CD14-positive monocyte (primary cell): ENCODE data around the gene PIGM. TPM values are rescaled to one million over a fixed set of nuclear protein-coding genes. Genes with fewer than 3 reads are reported as not detected.

Source experiments
- DNase-seq, 3 donors: peaks; one replicate each; pipeline ENCODE4 v3.0.0-alpha.2; 2011 to 2022
- H2AFZ ChIP-seq: 2 replicates; pipeline ENCODE4 v1.6.0; 2012; ENCODE audit warnings: mild to moderate bottlenecking, low read depth, low read length, inconsistent platforms; ENCODE audit not compliant: insufficient read depth, poor library complexity, severe bottlenecking
- H3K27ac ChIP-seq, 2 donors: 1 replicate in 1 of 2; 2 replicates in 1 of 2; pipeline ENCODE4 v1.5.1; 2012 to 2013; ENCODE audit warnings: low read length in 2 of 2, control low read depth in 1 of 2, inconsistent platforms in 1 of 2, low read depth in 1 of 2, mild to moderate bottlenecking in 1 of 2
- H3K27me3 ChIP-seq, 2 donors: one replicate each; pipeline versions ENCODE4 v1.6.0 to v1.6.1; 2011 to 2013; ENCODE audit warnings: low read length in 2 of 2; ENCODE audit not compliant: control insufficient read depth in 2 of 2, insufficient read depth in 2 of 2
- H3K36me3 ChIP-seq, 2 donors: replicated peaks in 1 of 2; 1 replicate in 1 of 2; 2 replicates in 1 of 2; pipeline versions ENCODE4 v1.5.1 to v1.6.1; 2012 to 2013; ENCODE audit warnings: low read length in 2 of 2, control low read depth in 1 of 2, inconsistent platforms in 1 of 2, mild to moderate bottlenecking in 1 of 2; ENCODE audit not compliant: insufficient read depth in 2 of 2, control insufficient read depth in 1 of 2
- H3K4me1 ChIP-seq, 2 donors: 1 replicate in 1 of 2; 2 replicates in 1 of 2; pipeline versions ENCODE4 v1.5.1 to v1.6.1; 2012 to 2013; ENCODE audit warnings: low read length in 2 of 2, control low read depth in 1 of 2, inconsistent platforms in 1 of 2, mild to moderate bottlenecking in 1 of 2, moderate library complexity in 1 of 2; ENCODE audit not compliant: insufficient read depth in 2 of 2, control insufficient read depth in 1 of 2
- H3K4me2 ChIP-seq: replicated peaks from 2 replicates; pipeline ENCODE3; 2012; ENCODE audit warnings: low read length, moderate library complexity, mild to moderate bottlenecking; ENCODE audit not compliant: poor library complexity, severe bottlenecking; ENCODE audit errors: extremely low read depth
- H3K4me3 ChIP-seq, 3 experiments: fragments of 200-600 bp in 1 of 3; sonication (generic) in 1 of 3; replicated peaks in 1 of 3; 1 replicate in 2 of 3; 2 replicates in 1 of 3; pipeline ENCODE4 v1.5.1; 2011 to 2013; ENCODE audit warnings: low read length in 3 of 3, mild to moderate bottlenecking in 3 of 3, control low read depth in 2 of 3, low read depth in 2 of 3, inconsistent platforms in 1 of 3, moderate library complexity in 1 of 3
- H3K79me2 ChIP-seq: 2 replicates; pipeline ENCODE4 v1.6.0; 2012; ENCODE audit warnings: mild to moderate bottlenecking, control low read depth, inconsistent platforms, low read length, moderate library complexity; ENCODE audit not compliant: insufficient read depth
- H3K9ac ChIP-seq: 2 replicates; pipeline ENCODE4 v1.6.0; 2017; ENCODE audit warnings: low read length, mild to moderate bottlenecking; ENCODE audit not compliant: insufficient read depth, poor library complexity, severe bottlenecking
- H3K9me3 ChIP-seq, 2 donors: replicated peaks in 1 of 2; 1 replicate in 1 of 2; 2 replicates in 1 of 2; pipeline versions ENCODE4 v1.5.1 to v1.6.1; 2012 to 2013; ENCODE audit warnings: low read length in 2 of 2, control low read depth in 1 of 2; ENCODE audit not compliant: control insufficient read depth in 1 of 2, insufficient read depth in 1 of 2
- H4K20me1 ChIP-seq: 2 replicates; pipeline ENCODE4 v1.6.0; 2012; ENCODE audit warnings: mild to moderate bottlenecking, low read length, control low read depth, moderate library complexity; ENCODE audit not compliant: insufficient read depth
- H3K27ac Mint-ChIP-seq, 7 donors: one replicate each; pipeline ENCODE4 v1.8.0; 2020; ENCODE audit warnings: mild to moderate bottlenecking in 7 of 7, mixed read lengths in 7 of 7, moderate library complexity in 6 of 7, inconsistent platforms in 2 of 7
- H3K27me3 Mint-ChIP-seq, 3 donors: one replicate each; pipeline ENCODE4 v1.8.0; 2021 to 2022; ENCODE audit warnings: low read depth in 3 of 3, mild to moderate bottlenecking in 3 of 3, mixed read lengths in 3 of 3, moderate library complexity in 3 of 3, inconsistent platforms in 1 of 3
- H3K36me3 Mint-ChIP-seq, 2 donors: one replicate each; pipeline ENCODE4 v1.8.0; 2020; ENCODE audit warnings: mixed read lengths in 2 of 2, inconsistent platforms in 1 of 2, mild to moderate bottlenecking in 1 of 2
- H3K4me1 Mint-ChIP-seq: one replicate; pipeline ENCODE4 v1.8.0; 2020; ENCODE audit warnings: mild to moderate bottlenecking, mixed read lengths
- H3K4me3 Mint-ChIP-seq, 2 donors: one replicate each; pipeline ENCODE4 v1.8.0; 2020; ENCODE audit warnings: mild to moderate bottlenecking in 2 of 2, mixed read lengths in 2 of 2, moderate library complexity in 1 of 2
- H3K9me3 Mint-ChIP-seq, 7 donors: one replicate each; pipeline ENCODE4 v1.8.0; 2020 to 2022; ENCODE audit warnings: mixed read lengths in 7 of 7, mild to moderate bottlenecking in 6 of 7, moderate library complexity in 6 of 7, inconsistent platforms in 2 of 7
- CTCF ChIP-seq: fragments of 200-600 bp; IDR thresholded peaks from one replicate; pipeline ENCODE4 v1.8.0; 2022; ENCODE audit warnings: antibody characterized with exemption, mild to moderate bottlenecking
- WGBS: methylation state at CpG from one replicate; pipeline ENCODE4 v1.1.5; 2013; ENCODE audit warnings: missing lambda C conversion rate; ENCODE audit not compliant: insufficient coverage; 5-methylcytosine and 5-hydroxymethylcytosine counted together
- intact Hi-C, 2 donors: fragments of 100-400 bp; cut with micrococcal nuclease; formaldehyde crosslinking; loops; one replicate each; pipeline versions ENCODE4 v1.15.0 to v1.15.1; 2023
- polyA plus RNA-seq, 3 donors: library from polyadenylated mRNA; depleted of rRNA in 1 of 3; unstranded in 2 of 3; stranded (reverse) in 1 of 3; fragments of 300-500 nt in 2 of 3; fragments of >200 nt in 1 of 3; fragmentation: Illumina TruSeq in 2 of 3; gene quantifications; 1 replicate in 2 of 3; 2 replicates in 1 of 3; pipeline ENCODE4 v1.2.3, GENCODE V29; 2012 to 2021

Gene PIGM
- polyA plus RNA-seq, 3 donors = 3.7 to 4.2 (median 4.0) TPM

DNA sequence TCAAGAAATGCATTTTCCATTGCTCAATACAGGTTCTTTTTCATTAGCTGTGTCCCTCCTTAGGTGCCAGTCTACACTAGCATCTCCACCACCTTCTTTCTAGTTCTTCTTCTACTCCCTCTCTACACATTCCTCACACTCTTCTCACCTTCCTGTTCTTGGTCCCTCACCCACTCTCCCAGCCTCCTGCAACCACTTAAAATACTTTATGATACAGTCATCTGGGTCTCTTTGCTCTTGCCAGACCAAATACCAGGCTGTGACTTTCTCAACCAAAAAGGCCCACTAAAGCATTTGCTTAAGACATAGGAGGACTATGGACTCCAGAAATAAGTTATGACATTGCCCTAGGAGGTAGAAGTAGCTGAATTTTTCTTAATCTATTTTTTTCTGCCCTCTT, 35.1 kb downstream of the PIGM start:
- intact Hi-C loops = no loop called here
- no peak overlapping the region for H3K27ac ChIP-seq
- H3K4me3 ChIP-seq = no peak overlapping the region
- H3K9me3 ChIP-seq = no peaks in the 10 kb centered on the region
- Mint-ChIP-seq H3K36me3 (no peaks in the 10 kb centered on the region), H3K4me3 (no peak overlapping the region), H3K9me3 (peaks cover 0 to 3% (median 0%) of the 10 kb centered on the region in 7 donors), H3K27me3 (peaks cover 6 to 15% (median 7%) of the 10 kb centered on the region in 3 donors), H3K27ac (no peak overlapping the region), H3K4me1 (peaks cover 7% of the 10 kb centered on the region)
- no peak overlapping the region for H2AFZ ChIP-seq
- H3K27me3 ChIP-seq = peaks cover 0 to 9% of the 10 kb centered on the region in 2 donors
- TF ChIP-seq CTCF = no peak
- DNase-seq = no peak
- no peaks in the 10 kb centered on the region for H3K36me3 ChIP-seq
- no peaks in the 10 kb centered on the region for H3K79me2 ChIP-seq
- no peak overlapping the region for H3K4me2 ChIP-seq
- H3K9ac ChIP-seq = no peak overlapping the region
- H4K20me1 ChIP-seq = no peaks in the 10 kb centered on the region
- peaks cover 5 to 6% of the 10 kb centered on the region in 2 donors for H3K4me1 ChIP-seq

- no peaks in the 10 kb centered on the region for H3K36me3 Mint-ChIP-seq
- H3K4me3 Mint-ChIP-seq = no peak overlapping the region
- H3K9me3 Mint-ChIP-seq = peaks cover 0 to 3% (median 0%) of the 10 kb centered on the region in 7 donors
- Histone ChIP-seq H3K9me3 (no peaks in the 10 kb centered on the region), H3K4me1 (peaks cover 9 to 14% of the 10 kb centered on the region in 2 donors), H3K27me3 (peaks cover 0 to 5% of the 10 kb centered on the region in 2 donors), H3K4me2 (no peak overlapping the region), H3K27ac (no peak overlapping the region), H3K4me3 (no peak overlapping the region), H2AFZ (no peak overlapping the region), H3K9ac (no peak overlapping the region), H3K36me3 (no peaks in the 10 kb centered on the region), H3K79me2 (no peaks in the 10 kb centered on the region), H4K20me1 (no peaks in the 10 kb centered on the region)
- peaks cover 15% of the 10 kb centered on the region for H3K4me1 Mint-ChIP-seq
- DNase-seq = no peak
- WGBS = 100% methylated on average over 2 of the region's 2 CpGs
- no peak overlapping the region for H3K27ac Mint-ChIP-seq
- no peak for TF ChIP-seq CTCF
- peaks cover 2 to 13% (median 4%) of the 10 kb centered on the region in 3 donors for H3K27me3 Mint-ChIP-seq
- intact Hi-C loops = no loop called here
Observed at GRCh38 chr1:159994896-159995295, 36.9 kb downstream of the PIGM start.
